Astrocyte (in vitro differentiated cells and primary cell): ENCODE results near the gene C19orf38. TPM values are rescaled to one million over a fixed set of nuclear protein-coding genes. Genes with fewer than 3 reads are reported as not detected.

Experiments
- DNase-seq: peaks from one replicate; pipeline ENCODE4 v3.0.0-alpha.2; 2010; ENCODE audit warnings: low read depth
- FAIRE-seq: peaks from 2 replicates; lab custom pipeline; 2011; peaks lifted over from hg19 to GRCh38; lab: Jason Lieb, UNC
- H2AFZ ChIP-seq: 2 replicates; pipeline ENCODE4 v1.6.0; 2012; ENCODE audit warnings: low read depth, low read length, inconsistent platforms
- H3K27ac ChIP-seq: 2 replicates; pipeline ENCODE4 v1.5.1; 2011; ENCODE audit warnings: low read depth, low read length, inconsistent platforms
- H3K27me3 ChIP-seq: 2 replicates; pipeline ENCODE4 v1.6.0; 2011; ENCODE audit warnings: low read length, inconsistent platforms; ENCODE audit not compliant: insufficient read depth
- H3K36me3 ChIP-seq: 2 replicates; pipeline ENCODE4 v1.5.1; 2011; ENCODE audit warnings: low read length, inconsistent platforms; ENCODE audit not compliant: insufficient read depth
- H3K4me1 ChIP-seq: 2 replicates; pipeline ENCODE4 v1.5.1; 2011; ENCODE audit warnings: low read length, inconsistent platforms; ENCODE audit not compliant: insufficient read depth
- H3K4me2 ChIP-seq: 2 replicates; pipeline ENCODE4 v1.6.0; 2012; ENCODE audit warnings: low read length, inconsistent platforms
- H3K4me3 ChIP-seq: 2 replicates; pipeline ENCODE4 v1.5.1; 2011; ENCODE audit warnings: low read depth, mild to moderate bottlenecking, low read length, inconsistent platforms; ENCODE audit not compliant: insufficient read depth
- H3K79me2 ChIP-seq: 2 replicates; pipeline ENCODE4 v1.6.0; 2012; ENCODE audit warnings: mild to moderate bottlenecking, low read length, inconsistent platforms; ENCODE audit not compliant: insufficient read depth
- H3K9ac ChIP-seq: 2 replicates; pipeline ENCODE4 v1.6.0; 2012; ENCODE audit warnings: mild to moderate bottlenecking, low read length, inconsistent platforms
- H3K9me3 ChIP-seq: 2 replicates; pipeline ENCODE4 v1.5.1; 2012; ENCODE audit warnings: low read depth, mild to moderate bottlenecking, low read length, inconsistent platforms; ENCODE audit not compliant: insufficient read depth
- H4K20me1 ChIP-seq: 2 replicates; pipeline ENCODE4 v1.6.0; 2012; ENCODE audit warnings: low read length, inconsistent platforms; ENCODE audit not compliant: insufficient read depth
- H3K27ac Mint-ChIP-seq: one replicate; pipeline ENCODE4 v1.8.0; 2021; ENCODE audit warnings: mild to moderate bottlenecking, mixed read lengths; ENCODE audit not compliant: unreplicated experiment
- H3K27me3 Mint-ChIP-seq: one replicate; pipeline ENCODE4 v1.8.0; 2021; ENCODE audit warnings: low read depth, mixed read lengths; ENCODE audit not compliant: unreplicated experiment
- H3K36me3 Mint-ChIP-seq: one replicate; pipeline ENCODE4 v1.8.0; 2021; ENCODE audit warnings: low read depth, mixed read lengths; ENCODE audit not compliant: unreplicated experiment
- H3K4me1 Mint-ChIP-seq: one replicate; pipeline ENCODE4 v1.8.0; 2021; ENCODE audit warnings: low read depth, mixed read lengths; ENCODE audit not compliant: unreplicated experiment
- H3K4me3 Mint-ChIP-seq: one replicate; pipeline ENCODE4 v1.8.0; 2021; ENCODE audit warnings: mild to moderate bottlenecking, moderate library complexity, mixed read lengths; ENCODE audit not compliant: unreplicated experiment
- H3K9me3 Mint-ChIP-seq: one replicate; pipeline ENCODE4 v1.8.0; 2021; ENCODE audit warnings: mild to moderate bottlenecking, mixed read lengths; ENCODE audit not compliant: unreplicated experiment
- EZH2 ChIP-seq: IDR thresholded peaks from 2 replicates; pipeline ENCODE4 v1.6.1; 2012; ENCODE audit warnings: mild to moderate bottlenecking, low read length, inconsistent platforms; ENCODE audit not compliant: insufficient read depth
- total RNA-seq: library from RNA; stranded (reverse); gene quantifications from 2 replicates; pipeline ENCODE4 v1.2.1, GENCODE V29; 2021
- TF ChIP-seq, protein P1 (sequence below): IDR thresholded peaks from 2 replicates; pipeline ENCODE4 v1.5.1; 2011; ENCODE audit warnings: low read depth, mild to moderate bottlenecking, inconsistent platforms, low read length, moderate library complexity; ENCODE audit not compliant: insufficient read depth

C19orf38 gene
- total RNA-seq, 1 donor from 2014 or later, result 0.23 TPM

DNA sequence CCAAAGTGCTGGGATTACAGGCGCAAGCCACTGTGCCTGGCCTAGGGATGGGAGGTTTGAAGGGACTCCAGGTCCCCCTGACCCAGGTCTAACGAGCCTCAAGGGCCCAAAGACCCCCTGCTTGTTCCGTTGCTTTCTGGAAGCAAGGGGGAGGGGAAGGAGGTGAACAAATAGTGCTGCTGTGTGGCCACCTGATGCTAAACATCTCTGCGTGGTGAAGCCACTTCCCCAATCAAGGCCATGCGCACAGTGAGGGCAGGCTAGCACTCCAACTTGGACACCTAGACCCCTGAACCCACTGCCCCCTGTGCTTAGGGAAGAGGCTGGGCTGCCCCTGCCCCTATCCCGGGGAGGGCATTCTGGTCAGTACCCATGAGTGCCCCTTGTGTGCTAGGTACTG is 47.1 kb downstream of the C19orf38 start:
- Histone ChIP-seq H3K27ac (no peak overlapping the region), H3K9ac (no peak overlapping the region), H3K36me3 (no peaks in the 10 kb centered on the region), H3K4me2 (no peak overlapping the region), H4K20me1 (peaks cover 90% of the 10 kb centered on the region), H3K79me2 (peaks cover 82% of the 10 kb centered on the region), H3K4me3 (no peak overlapping the region), H2AFZ (no peak overlapping the region), H3K4me1 (peaks cover 13% of the 10 kb centered on the region), H3K9me3 (no peaks in the 10 kb centered on the region), H3K27me3 (no peaks in the 10 kb centered on the region)
- FAIRE-seq (no peak), DNase-seq (no peak)
- Mint-ChIP-seq H3K27me3 (no peaks in the 10 kb centered on the region), H3K27ac (no peak overlapping the region), H3K4me3 (no peak overlapping the region), H3K9me3 (no peaks in the 10 kb centered on the region), H3K36me3 (peaks cover 3% of the 10 kb centered on the region), H3K4me1 (peaks cover 11% of the 10 kb centered on the region)
- no peak for TF ChIP-seq EZH2
- TF ChIP-seq, protein P1, sequence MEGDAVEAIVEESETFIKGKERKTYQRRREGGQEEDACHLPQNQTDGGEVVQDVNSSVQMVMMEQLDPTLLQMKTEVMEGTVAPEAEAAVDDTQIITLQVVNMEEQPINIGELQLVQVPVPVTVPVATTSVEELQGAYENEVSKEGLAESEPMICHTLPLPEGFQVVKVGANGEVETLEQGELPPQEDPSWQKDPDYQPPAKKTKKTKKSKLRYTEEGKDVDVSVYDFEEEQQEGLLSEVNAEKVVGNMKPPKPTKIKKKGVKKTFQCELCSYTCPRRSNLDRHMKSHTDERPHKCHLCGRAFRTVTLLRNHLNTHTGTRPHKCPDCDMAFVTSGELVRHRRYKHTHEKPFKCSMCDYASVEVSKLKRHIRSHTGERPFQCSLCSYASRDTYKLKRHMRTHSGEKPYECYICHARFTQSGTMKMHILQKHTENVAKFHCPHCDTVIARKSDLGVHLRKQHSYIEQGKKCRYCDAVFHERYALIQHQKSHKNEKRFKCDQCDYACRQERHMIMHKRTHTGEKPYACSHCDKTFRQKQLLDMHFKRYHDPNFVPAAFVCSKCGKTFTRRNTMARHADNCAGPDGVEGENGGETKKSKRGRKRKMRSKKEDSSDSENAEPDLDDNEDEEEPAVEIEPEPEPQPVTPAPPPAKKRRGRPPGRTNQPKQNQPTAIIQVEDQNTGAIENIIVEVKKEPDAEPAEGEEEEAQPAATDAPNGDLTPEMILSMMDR, result no peak

DNA sequence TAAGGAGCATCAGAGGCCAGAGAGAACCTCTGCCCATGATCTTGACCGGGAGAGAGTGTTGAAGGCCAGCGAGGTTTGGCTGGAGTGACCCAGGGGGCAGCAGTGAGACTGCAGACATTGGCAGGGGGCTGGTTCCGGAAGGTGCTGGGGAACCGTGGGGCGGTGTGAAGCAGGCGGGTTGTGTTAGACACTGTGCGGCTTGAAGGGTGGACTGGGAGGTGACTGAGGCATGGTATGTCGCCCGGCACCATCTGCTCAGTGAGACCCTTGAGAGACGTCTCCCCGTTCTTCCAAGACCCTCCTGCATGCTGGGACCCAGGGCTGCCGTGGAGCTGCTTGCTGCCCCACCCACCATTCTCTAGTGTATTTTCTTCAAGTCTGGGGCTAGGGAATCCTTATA is 47.7 kb downstream of the C19orf38 start:
- Histone ChIP-seq H3K4me3 (no peak overlapping the region), H3K27ac (no peak overlapping the region), H3K27me3 (no peaks in the 10 kb centered on the region), H2AFZ (no peak overlapping the region), H3K4me1 (peaks cover 13% of the 10 kb centered on the region), H3K79me2 (peaks cover 81% of the 10 kb centered on the region), H3K9me3 (no peaks in the 10 kb centered on the region), H3K4me2 (no peak overlapping the region), H4K20me1 (peaks cover 89% of the 10 kb centered on the region), H3K9ac (no peak overlapping the region), H3K36me3 (no peaks in the 10 kb centered on the region)
- Mint-ChIP-seq H3K4me1 (peaks cover 11% of the 10 kb centered on the region), H3K4me3 (no peak overlapping the region), H3K36me3 (peaks cover 3% of the 10 kb centered on the region), H3K27me3 (no peaks in the 10 kb centered on the region), H3K27ac (no peak overlapping the region), H3K9me3 (no peaks in the 10 kb centered on the region)
- DNase-seq (no peak), FAIRE-seq (no peak)
- TF ChIP-seq, protein P1, result no peak
- TF ChIP-seq EZH2, result no peak

DNA sequence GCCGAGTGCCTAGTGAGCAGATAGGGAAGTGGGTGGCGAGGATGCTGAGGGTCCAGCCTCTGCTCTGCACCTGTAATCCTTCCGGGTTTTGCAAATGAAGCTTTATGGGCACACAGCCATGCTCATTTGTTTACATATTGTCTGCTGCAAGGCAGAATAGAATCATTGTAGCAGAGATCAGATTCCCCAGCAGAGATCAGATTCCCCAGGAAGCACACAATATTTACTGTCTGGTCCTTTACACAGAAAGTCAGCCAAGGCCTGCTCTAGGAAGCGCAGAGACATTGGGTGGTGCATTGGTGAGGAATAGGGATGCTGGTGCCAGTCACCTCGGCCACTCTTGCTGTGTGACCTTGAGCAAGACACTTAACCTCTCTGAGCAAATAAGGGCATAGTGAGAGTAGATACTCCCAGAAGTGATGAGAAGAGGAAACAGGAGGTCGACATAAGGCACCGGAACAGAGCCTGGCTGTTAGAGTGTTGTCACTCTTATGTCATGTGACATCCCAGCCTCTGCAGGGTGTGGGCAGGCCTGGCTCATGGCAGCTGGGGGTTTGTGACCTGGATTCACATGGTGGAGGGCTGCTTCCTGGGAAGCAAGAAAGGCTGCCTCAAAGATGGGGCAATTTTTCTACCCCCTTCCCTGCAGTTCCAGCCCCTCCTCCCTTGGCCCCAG is 48.8 kb downstream of the C19orf38 start:
- no peak overlapping the region for H3K4me3 Mint-ChIP-seq
- DNase-seq (no peak), FAIRE-seq (no peak)
- H3K36me3 Mint-ChIP-seq, result peaks cover 3% of the 10 kb centered on the region
- Histone ChIP-seq H3K36me3 (no peaks in the 10 kb centered on the region), H3K27ac (no peak overlapping the region), H3K27me3 (no peaks in the 10 kb centered on the region), H3K9ac (no peak overlapping the region), H3K9me3 (no peaks in the 10 kb centered on the region), H3K4me3 (no peak overlapping the region), H3K4me1 (peaks cover 13% of the 10 kb centered on the region), H2AFZ (no peak overlapping the region), H4K20me1 (peaks cover 89% of the 10 kb centered on the region), H3K79me2 (peaks cover 81% of the 10 kb centered on the region), H3K4me2 (no peak overlapping the region)
- peaks cover 6% of the 10 kb centered on the region for H3K4me1 Mint-ChIP-seq
- no peaks in the 10 kb centered on the region for H3K27me3 Mint-ChIP-seq
- no peak overlapping the region for H3K27ac Mint-ChIP-seq
- no peaks in the 10 kb centered on the region for H3K9me3 Mint-ChIP-seq
- TF ChIP-seq, protein P1, result no peak
- TF ChIP-seq EZH2, result no peak
